Prostate gland (tissue), 2 donors: Measurements from ENCODE around the gene FAM200C. TPM values are rescaled to one million over a fixed set of nuclear protein-coding genes. Genes with fewer than 3 reads are reported as not detected.

Experiments
- DNase-seq: peaks from one replicate; pipeline ENCODE4 v3.0.0-alpha.2; 2019; ENCODE audit warnings: low spot score
- H3K27ac ChIP-seq, 2 donors: fragments of 200-600 bp; sonication (generic); 2 replicates each; pipeline ENCODE4 v1.5.1; 2017 to 2019
- H3K27me3 ChIP-seq: fragments of 200-600 bp; sonication (generic); replicated peaks from 2 replicates; pipeline ENCODE4 v1.5.1; 2019; ENCODE audit not compliant: insufficient read depth
- H3K36me3 ChIP-seq, 2 donors: fragments of 200-600 bp; sonication (generic); 1 replicate in 1 of 2; 2 replicates in 1 of 2; pipeline versions ENCODE4 v1.5.1 to v1.8.1; 2017 to 2019
- H3K4me1 ChIP-seq: fragments of 200-600 bp; sonication (generic); replicated peaks from 2 replicates; pipeline ENCODE4 v1.5.1; 2019
- H3K4me3 ChIP-seq, 2 donors: fragments of 200-600 bp; sonication (generic); 2 replicates each; pipeline ENCODE4 v1.5.1; 2017 to 2019
- H3K9me3 ChIP-seq: fragments of 200-600 bp; sonication (generic); 2 replicates; pipeline ENCODE4 v1.5.1; 2017
- CTCF ChIP-seq, 4 experiments: fragments of 200-600 bp in 2 of 4; fragments of 450-650 bp in 2 of 4; sonication (generic) in 2 of 4; IDR thresholded peaks; 1 replicate in 3 of 4; 2 replicates in 1 of 4; pipeline ENCODE4 v1.5.1; 2016 to 2019; ENCODE audit warnings: antibody characterized with exemption in 4 of 4, mild to moderate bottlenecking in 2 of 4, moderate library complexity in 2 of 4
- POLR2A ChIP-seq: fragments of 450-650 bp; IDR thresholded peaks from one replicate; pipeline ENCODE4 v1.6.1; 2016; ENCODE audit warnings: antibody characterized with exemption, mild to moderate bottlenecking
- POLR2AphosphoS5 ChIP-seq: sonication (generic); formaldehyde crosslinking; IDR thresholded peaks from one replicate; pipeline ENCODE4 v1.6.1; 2017; ENCODE audit warnings: antibody characterized with exemption
- WGBS: methylation state at CpG from one replicate; pipeline ENCODE4 v1.1.5; 2018; 5-methylcytosine and 5-hydroxymethylcytosine counted together
- intact Hi-C: fragments of 100-400 bp; cut with DNase I; formaldehyde crosslinking; loops from one replicate; pipeline ENCODE4 v1.14.2; 2022
- total RNA-seq, 2 donors: library from RNA; depleted of rRNA; stranded (reverse); fragments of >200 nt; gene quantifications; one replicate each; pipeline ENCODE4 v1.1.0, GENCODE V29; 2016

The FAM200C gene
- total RNA-seq, 2 donors from 2014 or later: 6.3 to 8.6 TPM

- DNase-seq: no peak
- 90% methylated on average over 27 of the region's 27 CpGs for WGBS
These were observed 50.5 kb downstream of the FAM200C start for GRCh38 chr5:160349249-160349934.

GRCh38 chr5:160348080-160348479 lies 51.8 kb downstream of the FAM200C start:
- no peaks in the 10 kb centered on the region for H3K4me1 ChIP-seq
- 82% methylated on average over 11 of the region's 11 CpGs for WGBS
- no peaks in the 10 kb centered on the region for H3K27me3 ChIP-seq
- intact Hi-C loops: loop anchor here (5.0 kb wide), 1 partner anchor 326 kb away; no protein-coding TSS in a partner anchor
- no peak overlapping the region for H3K27ac ChIP-seq
- TF ChIP-seq CTCF (IDR thresholded peaks at IDR 0.05): no peak
- DNase-seq: no peak
- H3K4me3 ChIP-seq: no peak overlapping the region
- H3K36me3 ChIP-seq: no peaks in the 10 kb centered on the region
- H3K9me3 ChIP-seq: no peaks in the 10 kb centered on the region

More at GRCh38 chr5:160349249-160349934, 50.5 kb downstream of the FAM200C start:
- intact Hi-C loops: loop anchor here (5.0 kb wide), 1 partner anchor 327 kb away; no protein-coding TSS in a partner anchor
- no peaks in the 10 kb centered on the region for H3K4me1 ChIP-seq
- H3K9me3 ChIP-seq: no peaks in the 10 kb centered on the region
- no peaks in the 10 kb centered on the region for H3K27me3 ChIP-seq
- TF ChIP-seq CTCF (IDR thresholded peaks at IDR 0.05): no peak
- TF ChIP-seq POLR2A: no peak
- TF ChIP-seq POLR2AphosphoS5: no peak
- no peak overlapping the region for H3K27ac ChIP-seq
- no peaks in the 10 kb centered on the region for H3K36me3 ChIP-seq
- H3K4me3 ChIP-seq: no peak overlapping the region

GRCh38 chr5:160347448-160347847 lies 52.4 kb downstream of the FAM200C start:
- TF ChIP-seq POLR2A (no peak), POLR2AphosphoS5 (no peak), CTCF (IDR thresholded peaks at IDR 0.05) (no peak)
- DNase-seq: no peak
- Histone ChIP-seq H3K36me3 (no peaks in the 10 kb centered on the region), H3K4me1 (no peaks in the 10 kb centered on the region), H3K27ac (no peak overlapping the region), H3K4me3 (no peak overlapping the region), H3K27me3 (no peaks in the 10 kb centered on the region), H3K9me3 (no peaks in the 10 kb centered on the region)
- WGBS: 57% methylated on average over 6 of the region's 6 CpGs
- intact Hi-C loops: loop anchor here (5.0 kb wide), 1 partner anchor 325 kb away; no protein-coding TSS in a partner anchor

Other genes starting within 250 kb of the FAM200C start
- 1 to 10 TPM in 1 of 2 donors, not detected in 1; 2.8 TPM for gene FABP6, start 170.5 kb downstream of the FAM200C start, total RNA-seq
- gene CCNJL, start 87.5 kb downstream of the FAM200C start, total RNA-seq: 10 to 100 TPM in 1 of 2 donors, 1 to 10 TPM in 1; 4.1 to 26.7 TPM
- gene C1QTNF2, start 29.4 kb downstream of the FAM200C start, total RNA-seq: 1 to 10 TPM in 1 of 2 donors, not detected in 1; 8.4 TPM
- 10 to 100 TPM; 67.4 to 88.0 TPM for gene SLU7, start 19.0 kb upstream of the FAM200C start, total RNA-seq
- 10 to 100 TPM in 1 of 2 donors, 1 to 10 TPM in 1; 4.3 to 44.9 TPM for gene PTTG1, start 21.8 kb upstream of the FAM200C start, total RNA-seq